Effector CD8-positive, alpha-beta T cell (primary cell): Measurements from ENCODE around the gene TXN2.

ENCODE experiments used
- DNase-seq: peaks from one replicate; lab custom pipeline; 2025; lab: John Stamatoyannopoulos, UW

Gene TXN2

DNA sequence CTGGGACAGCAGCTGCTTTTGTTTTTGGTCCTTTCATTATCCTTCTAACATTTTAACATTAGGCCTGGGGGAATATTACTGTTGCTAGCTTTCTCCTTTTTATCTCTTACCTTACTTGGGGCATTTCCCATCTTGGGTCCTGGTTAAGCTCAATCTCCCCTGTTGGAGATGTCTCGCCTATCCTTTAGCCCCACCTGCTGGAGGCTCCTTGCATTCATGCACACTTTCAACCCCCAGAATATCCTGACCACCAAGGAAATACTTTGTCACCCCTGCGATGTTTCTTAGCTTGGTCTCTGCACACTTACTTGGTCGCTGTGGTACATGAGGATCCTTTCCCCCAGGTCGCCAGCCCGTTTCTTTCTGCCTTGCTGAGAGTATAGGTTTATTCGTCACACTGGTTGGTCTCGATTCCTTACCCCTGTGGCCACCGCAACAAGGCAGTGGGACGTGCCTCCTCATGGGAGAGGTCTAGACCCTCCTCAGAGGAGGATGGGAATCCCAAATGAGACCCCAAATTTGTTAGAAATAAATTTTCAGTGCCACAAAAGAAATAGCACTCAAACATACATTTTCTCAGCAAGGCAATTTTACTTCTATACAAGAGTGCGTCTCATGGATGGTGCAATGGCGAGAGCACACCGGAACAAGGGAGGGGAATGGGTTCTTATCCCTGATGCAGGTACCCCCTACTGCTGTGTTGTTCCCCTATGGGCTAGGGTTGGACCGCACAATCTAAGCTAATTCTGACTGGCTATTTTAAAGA lies 5.4 kb upstream of the TXN2 start:
- peak; percentile 54 for DNase-seq

DNA sequence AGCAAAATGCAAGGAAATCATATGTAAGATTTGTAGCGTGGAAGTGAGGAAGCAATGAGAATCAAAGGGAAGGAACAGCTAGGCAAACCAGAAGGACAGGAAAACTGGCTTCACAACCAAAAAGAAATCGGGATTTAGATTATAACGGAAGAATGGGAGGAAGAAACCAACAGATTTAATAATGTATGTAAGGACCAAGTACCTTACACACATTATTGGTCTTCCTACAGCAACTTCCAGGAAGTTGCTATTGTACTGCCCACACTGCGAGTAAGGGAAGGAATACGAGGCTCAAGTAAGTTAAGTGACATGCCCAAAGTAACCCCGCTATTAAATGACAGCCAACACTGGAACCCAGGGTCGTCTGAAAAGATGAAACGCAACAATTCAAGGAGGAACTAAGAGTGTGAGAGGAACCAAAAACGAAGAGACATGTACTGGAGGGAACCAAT lies 473 bp downstream of the TXN2 start:
- no peak for DNase-seq

DNA sequence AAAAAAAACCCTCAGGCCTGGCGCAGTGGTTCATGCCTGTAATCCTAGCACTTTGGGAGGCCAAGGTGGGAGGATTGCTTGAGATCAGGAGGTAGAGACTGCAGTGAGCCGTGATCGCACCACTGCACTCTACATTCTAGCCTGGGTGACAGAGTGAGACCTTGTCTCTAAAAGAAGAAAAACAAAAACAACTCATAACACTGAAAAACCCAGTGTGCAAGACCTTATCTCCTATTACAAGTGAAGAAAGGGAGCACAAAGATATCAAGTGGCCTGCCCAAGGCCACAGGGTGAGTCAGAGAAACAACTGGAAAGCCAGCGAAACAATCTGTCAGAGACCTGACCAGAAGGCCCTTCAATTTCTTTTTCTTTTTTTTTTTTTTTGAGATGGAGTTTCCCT lies 2.5 kb downstream of the TXN2 start:
- DNase-seq, result no peak

GRCh38 chr22:36475341-36475740 lies 6.1 kb downstream of the TXN2 start:
- no peak for DNase-seq

DNA sequence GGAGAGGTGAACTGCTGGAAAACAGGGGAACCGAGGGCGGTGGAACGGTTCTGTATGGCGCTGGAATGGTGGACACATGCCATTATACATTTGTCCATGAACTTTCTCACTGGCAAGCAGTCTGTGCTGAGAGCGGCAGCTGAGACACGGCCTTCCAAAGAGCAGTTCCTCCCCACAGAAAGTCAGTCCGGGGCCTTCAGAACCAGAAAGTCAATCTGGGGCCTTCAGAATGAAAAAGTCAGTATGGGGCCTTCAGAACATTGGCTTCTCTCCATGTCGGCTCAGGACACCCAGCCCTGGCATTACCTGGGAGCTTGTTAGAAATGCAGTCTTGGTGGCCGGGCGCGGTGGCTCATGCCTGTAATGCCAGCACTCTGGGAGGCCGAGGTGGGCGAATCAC lies 8.8 kb downstream of the TXN2 start:
- DNase-seq, result no peak

DNA sequence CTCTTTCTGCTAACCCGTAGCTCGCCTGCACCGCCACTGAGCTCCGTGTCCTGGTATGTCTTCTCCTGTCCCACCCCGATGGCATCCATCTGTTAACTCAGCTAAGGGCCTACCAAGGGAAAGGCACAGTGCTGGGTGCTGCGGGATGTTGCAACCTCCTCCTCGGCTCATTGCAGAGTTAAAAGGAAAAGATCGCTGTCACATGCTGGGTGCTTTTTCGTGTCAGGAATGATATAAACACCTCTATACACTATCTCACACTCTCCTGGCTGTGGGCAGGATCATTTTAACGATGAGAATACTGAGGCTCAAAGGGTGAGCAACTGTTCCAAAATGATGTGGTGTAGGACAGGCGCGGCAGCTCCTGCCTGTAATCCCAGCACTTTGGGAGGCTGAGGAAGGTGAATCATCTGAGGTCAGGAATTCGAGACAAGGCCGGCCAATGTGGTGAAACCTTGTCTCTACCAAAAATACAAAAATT lies 10.1 kb downstream of the TXN2 start:
- DNase-seq, result no peak

GRCh38 chr22:36470994-36471331 lies 10.5 kb downstream of the TXN2 start:
- no peak for DNase-seq

DNA sequence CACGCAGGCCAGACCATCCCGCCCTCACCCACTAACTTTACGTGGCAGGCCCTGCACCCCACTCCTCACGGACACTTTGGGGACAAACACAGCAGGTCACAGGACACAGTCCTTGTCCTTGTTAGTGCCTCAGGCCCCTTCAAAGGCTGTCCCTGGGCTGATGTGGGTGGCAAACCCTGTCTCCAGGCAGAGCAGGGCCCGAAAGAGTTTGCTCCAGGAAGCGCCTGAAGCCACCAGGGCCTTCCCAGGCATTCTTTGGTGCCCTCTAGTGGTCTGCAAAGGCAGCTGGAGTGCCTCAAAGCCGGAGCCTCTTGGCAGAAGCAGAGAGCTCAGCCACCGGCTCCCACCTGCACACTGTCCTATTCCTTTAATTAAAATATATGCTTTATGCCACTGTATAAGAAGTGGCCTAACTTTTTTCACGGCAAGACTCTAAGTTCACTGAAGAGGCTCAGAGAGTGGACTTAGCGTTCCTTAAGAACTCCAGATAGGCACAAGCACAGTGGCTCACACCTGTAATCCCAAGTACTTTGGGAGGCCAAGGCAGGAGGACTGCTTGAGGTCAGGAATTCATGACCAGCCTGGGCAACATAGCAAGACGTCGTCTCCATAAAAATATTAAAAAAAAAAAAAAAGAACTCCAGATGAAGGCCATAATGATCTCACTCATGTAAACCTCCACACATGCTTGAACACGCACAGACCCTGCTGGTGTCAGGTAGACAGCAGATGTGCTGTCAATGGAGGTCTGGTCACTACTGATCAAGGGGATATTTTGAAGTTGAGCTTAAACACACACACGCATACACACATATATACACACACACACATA lies 11.1 kb downstream of the TXN2 start:
- DNase-seq, result peak; percentile 70

DNA sequence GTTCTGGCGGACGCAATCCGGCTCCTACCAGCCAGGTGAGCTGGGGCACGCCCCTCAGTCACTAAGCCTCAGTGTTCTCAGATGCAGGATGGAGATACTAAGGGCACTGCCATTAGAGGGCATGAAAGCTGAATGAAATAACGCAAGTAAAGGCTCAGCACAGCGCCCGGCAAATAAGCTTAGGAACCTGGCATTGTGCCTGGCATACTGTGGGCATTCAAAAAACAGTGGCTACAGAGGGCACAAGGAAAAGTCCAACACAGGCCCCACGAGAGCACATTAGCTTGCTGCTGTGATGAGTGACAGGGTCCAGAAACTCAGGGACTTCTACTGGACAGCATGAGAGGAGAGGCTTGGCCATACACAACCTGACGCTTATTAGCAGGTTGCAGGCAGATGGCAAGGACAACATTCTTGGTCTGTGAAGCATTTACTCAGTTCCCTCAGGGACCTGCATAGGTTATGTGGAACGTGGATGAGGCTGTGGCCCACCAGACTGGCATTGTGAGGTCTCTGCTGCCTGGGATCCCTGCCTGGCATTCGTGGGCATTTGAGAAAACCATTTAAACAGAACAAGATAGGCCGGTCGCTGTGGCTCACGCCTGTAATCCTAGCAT lies 12.2 kb downstream of the TXN2 start:
- no peak for DNase-seq

GRCh38 chr22:36467946-36468345 lies 13.5 kb downstream of the TXN2 start:
- no peak for DNase-seq

DNA sequence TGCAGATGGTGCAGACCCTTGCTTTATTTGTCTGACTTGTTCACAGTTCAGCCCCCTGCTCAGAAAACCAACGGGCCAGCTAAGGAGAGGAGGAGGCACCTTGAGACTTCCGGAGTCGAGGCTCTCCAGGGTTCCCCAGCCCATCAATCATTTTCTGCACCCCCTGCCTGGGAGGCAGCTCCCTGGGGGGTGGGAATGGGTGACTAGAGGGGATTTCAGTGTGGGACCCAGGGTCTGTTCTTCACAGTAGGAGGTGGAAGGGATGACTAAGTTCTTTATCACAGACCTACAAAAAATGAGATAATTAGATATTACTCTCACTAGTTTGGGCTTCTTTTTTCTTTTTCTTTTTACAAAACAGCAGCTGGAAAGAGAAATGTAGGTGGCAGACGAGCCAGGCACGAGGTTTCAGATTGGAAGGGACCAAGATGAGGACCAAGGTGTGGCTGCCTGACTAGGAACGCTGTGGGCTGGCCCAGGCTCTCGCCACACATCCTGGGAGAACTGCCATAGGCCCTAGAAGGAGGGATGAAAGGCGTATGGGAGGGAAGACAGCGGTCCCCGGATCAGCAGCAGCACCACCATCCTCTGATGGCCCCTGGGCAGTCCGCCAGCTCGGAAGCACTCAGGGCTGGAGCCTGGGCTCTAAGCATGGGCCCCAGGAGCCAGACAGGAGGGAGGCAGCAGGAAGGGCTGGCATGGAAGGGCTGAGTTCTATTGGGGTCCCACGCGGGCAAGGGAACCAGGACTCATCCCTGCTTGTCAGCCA lies 14.2 kb downstream of the TXN2 start:
- DNase-seq, result no peak

DNA sequence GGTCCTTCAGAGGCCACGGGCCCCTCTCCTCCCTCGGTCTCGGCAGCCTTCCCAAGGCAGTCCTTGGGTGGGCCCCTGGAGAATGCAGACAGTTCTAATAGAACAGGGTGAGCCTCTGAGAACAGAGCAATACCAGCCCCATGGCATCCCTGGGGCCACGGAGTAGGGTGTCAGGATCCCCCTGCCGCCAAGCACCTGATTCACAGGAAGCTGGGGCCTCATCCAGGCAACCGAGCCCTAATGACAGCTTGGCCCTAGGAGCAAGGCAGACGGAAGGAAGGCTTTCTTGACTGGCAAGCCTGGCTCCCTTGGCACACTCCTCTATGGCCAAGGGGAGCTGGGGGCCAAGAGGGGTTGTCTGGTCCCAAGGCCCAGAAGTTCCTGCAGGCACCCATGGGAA lies 15.2 kb downstream of the TXN2 start:
- DNase-seq, result no peak

DNA sequence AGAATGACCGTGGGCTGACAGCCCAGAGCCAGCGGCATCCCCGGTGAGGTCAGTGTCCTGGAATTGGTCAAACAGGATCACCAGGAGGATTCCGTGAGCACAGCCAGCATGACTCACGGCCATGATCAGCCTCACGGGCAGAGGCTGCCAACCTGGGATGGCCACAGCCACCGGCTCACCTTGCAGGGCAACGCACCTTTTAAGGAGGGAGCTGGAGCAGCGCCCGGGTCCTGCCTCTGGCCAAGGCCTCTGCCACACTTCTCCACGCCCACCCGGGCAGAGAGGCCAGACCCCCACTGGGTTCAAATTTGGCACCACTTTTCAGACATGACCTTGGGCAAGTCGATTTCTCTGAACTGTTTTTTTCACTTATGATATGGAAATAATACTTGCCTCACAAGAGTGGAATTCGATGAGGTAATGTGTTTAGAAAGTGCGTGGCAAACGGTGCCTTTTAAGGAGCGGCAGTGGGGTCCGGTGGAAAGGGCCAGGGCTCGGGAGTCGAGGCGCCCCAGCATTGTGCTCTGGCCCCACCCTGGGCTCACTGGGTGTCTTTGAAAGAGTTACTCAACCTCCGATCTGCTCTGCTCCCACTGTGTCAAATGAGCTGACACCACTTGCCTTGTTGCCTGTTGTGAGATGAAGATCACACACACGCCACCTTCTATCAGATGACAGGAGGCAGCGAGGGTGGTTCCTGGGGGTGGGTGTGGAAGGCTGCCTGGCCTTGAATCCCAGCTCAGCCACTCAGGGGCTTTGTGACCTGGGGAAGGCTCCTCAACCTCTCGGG lies 16.0 kb downstream of the TXN2 start:
- DNase-seq, result no peak

- DNase-seq, result no peak
Measured at GRCh38 chr22:36464715-36465231, 16.7 kb downstream of the TXN2 start.

DNA sequence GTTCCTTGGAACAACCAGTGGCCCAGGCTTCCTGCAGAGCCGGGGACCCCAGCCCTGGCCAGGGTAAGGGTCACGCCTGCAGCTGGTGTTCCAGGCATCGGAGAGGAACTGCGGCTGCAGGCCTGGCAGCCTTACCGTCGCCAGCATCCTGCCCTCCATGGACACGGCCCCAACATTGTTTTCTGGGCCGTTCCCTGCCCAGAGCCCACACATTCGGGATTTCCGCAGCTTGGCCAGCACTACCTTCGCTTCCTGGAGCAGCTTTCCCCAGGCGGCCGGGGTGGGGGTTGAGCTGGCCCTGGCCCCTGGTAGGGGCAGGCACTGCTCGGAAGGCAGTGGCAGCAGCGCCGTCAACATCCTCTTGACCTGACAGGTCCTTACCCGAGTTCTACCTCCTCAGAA lies 17.7 kb downstream of the TXN2 start:
- DNase-seq, result no peak

DNA sequence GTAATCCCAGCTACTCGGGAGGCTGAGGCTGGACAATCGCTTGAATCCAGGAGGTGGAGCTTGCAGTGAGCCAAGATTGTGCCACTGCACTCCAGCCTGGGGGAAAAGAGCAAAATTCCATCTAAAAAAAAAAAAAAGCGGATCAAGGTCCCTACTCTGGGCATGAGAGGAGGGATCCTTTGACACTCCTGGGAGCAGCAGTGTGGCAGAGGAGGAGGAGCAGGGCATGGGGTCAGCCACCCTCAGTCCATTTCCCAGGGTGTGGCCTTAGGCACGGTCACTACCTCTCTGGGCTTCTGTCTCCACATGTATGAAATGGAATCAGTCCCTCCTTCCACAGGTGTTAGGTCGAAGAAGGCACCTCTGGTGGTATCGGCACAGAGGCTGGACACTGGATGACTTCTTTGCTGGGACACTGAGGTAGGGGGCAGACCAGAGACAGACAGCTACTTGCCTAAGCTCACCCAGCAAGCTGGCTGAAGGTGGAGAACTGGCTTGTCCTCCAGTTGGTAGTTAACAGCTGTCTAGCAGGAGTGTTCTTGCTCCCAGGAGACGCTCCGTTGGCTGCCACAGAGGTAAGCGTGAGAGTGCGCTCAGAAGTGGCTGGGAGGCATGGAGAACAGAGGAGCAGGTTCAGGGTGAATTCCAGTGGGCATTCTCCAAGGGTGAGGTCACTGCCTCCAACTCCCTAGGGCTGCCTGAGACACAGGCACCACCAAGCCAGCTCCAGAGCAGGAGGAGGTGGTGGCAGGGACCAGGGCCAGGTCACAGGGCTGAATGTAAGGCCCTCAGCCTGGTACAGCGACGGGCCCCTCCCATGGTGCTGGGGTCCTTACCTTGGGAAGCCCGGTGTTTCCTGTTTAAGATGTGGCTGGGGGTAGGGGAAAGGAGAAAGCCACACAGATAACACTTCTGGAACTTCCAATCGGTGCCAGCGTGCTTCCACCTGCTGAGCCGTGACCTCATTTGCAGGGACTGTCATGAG lies 19.5 kb downstream of the TXN2 start:
- DNase-seq, result no peak

DNA sequence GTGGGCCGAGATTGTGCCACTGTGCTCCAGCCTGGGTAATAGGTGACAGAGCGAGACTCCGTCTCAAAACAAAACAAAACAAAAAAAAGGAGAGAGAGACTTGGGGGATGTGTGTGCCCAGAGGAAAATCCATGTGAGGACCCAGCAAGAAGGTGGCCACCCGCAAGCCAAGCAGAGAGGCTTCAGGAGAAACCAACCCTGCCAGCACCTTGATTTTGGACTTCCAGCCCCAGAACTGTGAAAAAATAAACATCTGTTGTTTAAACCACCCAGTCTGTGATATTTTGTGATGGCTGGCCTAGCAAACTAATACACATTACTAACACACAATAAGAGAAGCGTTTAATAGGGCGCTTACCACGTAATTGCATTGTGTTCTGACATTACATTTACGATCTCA lies 21.2 kb downstream of the TXN2 start:
- no peak for DNase-seq

DNA sequence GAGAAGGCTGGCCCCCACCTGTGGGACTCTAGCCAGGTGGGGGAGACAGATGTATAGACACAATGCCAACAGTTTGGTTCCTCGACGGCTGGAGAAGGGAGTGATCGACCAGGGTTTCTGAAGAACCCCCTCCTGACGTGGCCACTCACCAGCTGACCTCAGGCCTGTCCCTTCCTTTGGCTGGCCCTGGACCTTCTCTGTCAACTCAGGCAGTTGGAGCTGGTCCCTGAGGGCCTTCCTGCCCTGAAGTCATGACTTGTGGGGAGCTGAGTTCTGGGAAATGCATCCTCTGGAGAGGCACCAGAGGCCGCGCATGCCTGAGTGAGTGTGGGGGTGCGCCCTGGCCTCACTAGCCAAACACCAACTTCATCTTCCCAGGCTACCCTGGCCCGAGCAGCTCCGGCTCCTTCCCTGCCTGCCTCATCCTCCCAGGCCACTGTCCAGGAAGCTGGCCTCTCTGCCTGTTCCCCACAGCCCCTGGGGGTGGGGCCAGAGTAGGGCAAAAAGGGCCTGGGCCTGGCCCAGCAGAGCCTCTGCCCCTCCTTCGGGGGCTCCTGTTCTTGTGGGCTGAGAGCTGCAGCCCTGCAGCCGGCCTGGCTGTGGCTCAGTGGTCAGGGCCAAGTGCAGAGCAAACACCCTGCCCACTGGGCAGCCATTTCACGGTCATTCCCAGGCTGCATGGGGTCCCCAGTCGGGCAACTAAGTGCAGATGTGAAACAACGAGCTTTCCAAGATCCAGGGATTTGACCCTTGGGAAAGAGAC lies 23.6 kb downstream of the TXN2 start:
- DNase-seq, result no peak

DNA sequence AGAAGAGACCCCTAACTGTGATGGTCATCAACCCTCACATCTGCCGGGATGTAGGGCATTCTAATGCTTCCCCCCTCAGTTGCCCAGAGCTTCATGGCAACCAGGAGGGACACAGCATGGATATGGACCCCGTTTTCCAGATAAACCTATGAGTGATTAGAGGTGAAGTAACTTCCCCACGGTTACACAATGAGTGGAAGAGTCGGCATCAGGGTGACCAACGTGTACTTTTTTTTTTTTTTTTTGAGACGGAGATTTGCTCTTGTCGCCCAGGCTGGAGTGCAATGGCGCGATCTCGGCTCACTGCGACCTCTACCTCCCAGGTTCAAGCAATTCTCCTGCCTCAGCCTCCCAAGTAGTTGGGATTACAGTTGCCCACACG lies 25.0 kb downstream of the TXN2 start:
- no peak for DNase-seq
